Esophagus muscularis mucosa (tissue), 4 donors: Measurements from ENCODE around the gene CHI3L2. TPM values are rescaled to one million over a fixed set of nuclear protein-coding genes. Genes with fewer than 3 reads are reported as not detected.

ENCODE experiments used
- DNase-seq: peaks from one replicate; pipeline ENCODE4 v3.0.0-alpha.2; 2017; ENCODE audit errors: extremely low spot score
- H3K27ac ChIP-seq, 4 donors: fragments of 200-600 bp; sonication (generic); replicated peaks in 1 of 4; 1 replicate in 3 of 4; 2 replicates in 1 of 4; pipeline ENCODE4 v1.5.1; 2016 to 2019; ENCODE audit warnings: mild to moderate bottlenecking in 1 of 4
- H3K27me3 ChIP-seq, 4 donors: fragments of 200-600 bp; sonication (generic); one replicate each; pipeline versions ENCODE4 v1.5.1 to v1.6.0; 2016 to 2019
- H3K36me3 ChIP-seq, 4 donors: fragments of 200-600 bp; sonication (generic); one replicate each; pipeline ENCODE4 v1.5.1; 2016 to 2019
- H3K4me1 ChIP-seq, 4 donors: fragments of 200-600 bp; sonication (generic); one replicate each; pipeline ENCODE4 v1.5.1; 2016 to 2019
- H3K4me3 ChIP-seq, 4 donors: fragments of 200-600 bp; sonication (generic); 1 replicate in 2 of 4; 2 replicates in 2 of 4; pipeline ENCODE4 v1.5.1; 2016 to 2019; ENCODE audit warnings: mild to moderate bottlenecking in 4 of 4, moderate library complexity in 1 of 4
- H3K9me3 ChIP-seq, 4 donors: fragments of 200-600 bp; sonication (generic); 1 replicate in 3 of 4; 2 replicates in 1 of 4; pipeline ENCODE4 v1.5.1; 2016 to 2019
- CTCF ChIP-seq, 3 experiments: fragments of 200-600 bp in 2 of 3; fragments of 450-650 bp in 1 of 3; sonication (generic) in 2 of 3; IDR thresholded peaks; one replicate each; pipeline ENCODE4 v1.5.1; 2017 to 2019; ENCODE audit warnings: antibody characterized with exemption in 3 of 3, mild to moderate bottlenecking in 2 of 3, moderate library complexity in 1 of 3
- EP300 ChIP-seq: sonication (generic); formaldehyde crosslinking; IDR thresholded peaks from one replicate; pipeline ENCODE4 v1.6.1; 2017; ENCODE audit warnings: antibody characterized with exemption
- POLR2A ChIP-seq: fragments of 450-650 bp; IDR thresholded peaks from one replicate; pipeline ENCODE4 v1.6.1; 2017; ENCODE audit warnings: antibody characterized with exemption, moderate library complexity, mild to moderate bottlenecking, low read depth
- POLR2AphosphoS5 ChIP-seq, 2 donors: sonication (generic); formaldehyde crosslinking; IDR thresholded peaks; one replicate each; pipeline ENCODE4 v1.6.1; 2017; ENCODE audit warnings: antibody characterized with exemption in 2 of 2
- WGBS: methylation state at CpG from one replicate; pipeline ENCODE4 v1.1.5; 2018; 5-methylcytosine and 5-hydroxymethylcytosine counted together
- intact Hi-C: fragments of 100-400 bp; cut with DNase I; formaldehyde crosslinking; loops from one replicate; pipeline ENCODE4 v1.15.1; 2023
- total RNA-seq, 4 donors: library from RNA; depleted of rRNA; stranded (reverse); fragments of >200 nt; gene quantifications; one replicate each; pipeline versions ENCODE4 v1.1.0 to v1.2.1, GENCODE V29; 2016

Gene CHI3L2
- total RNA-seq, 4 donors from 2014 or later, result 1.7 to 5.4 TPM; not detected in 2

GRCh38 chr1:111271464-111271801 is 43.9 kb downstream of the CHI3L2 start:
- 7% methylated on average over 16 of the region's 16 CpGs for WGBS

GRCh38 chr1:111272081-111272480 is 44.6 kb downstream of the CHI3L2 start:
- DNase-seq, result no peak
- Histone ChIP-seq H3K4me1 (peaks cover 3 to 11% (median 8%) of the 10 kb centered on the region in 4 donors), H3K27ac (no peak overlapping the region), H3K27me3 (peaks cover 4 to 47% (median 12%) of the 10 kb centered on the region in 4 donors), H3K9me3 (peaks cover 0 to 4% (median 0%) of the 10 kb centered on the region in 4 donors), H3K36me3 (no peaks in the 10 kb centered on the region), H3K4me3 (no peak overlapping the region)
- intact Hi-C loops, result no loop called here
- TF ChIP-seq POLR2AphosphoS5 (IDR thresholded peaks at IDR 0.05), result no peak
- TF ChIP-seq POLR2A, result no peak
- no peak for TF ChIP-seq EP300
- no peak for TF ChIP-seq CTCF (IDR thresholded peaks at IDR 0.05)
- 38% methylated on average over 3 of the region's 3 CpGs for WGBS

More at GRCh38 chr1:111271464-111271801, 43.9 kb downstream of the CHI3L2 start:
- TF ChIP-seq POLR2A (no peak), EP300 (no peak), POLR2AphosphoS5 (IDR thresholded peaks at IDR 0.05) (no peak), CTCF (IDR thresholded peaks at IDR 0.05) (no peak)
- Histone ChIP-seq H3K4me3 (no peak overlapping the region), H3K36me3 (no peaks in the 10 kb centered on the region), H3K4me1 (peaks cover 3 to 11% (median 8%) of the 10 kb centered on the region in 4 donors), H3K27ac (no peak overlapping the region), H3K9me3 (no peaks in the 10 kb centered on the region), H3K27me3 (peaks cover 4 to 53% (median 12%) of the 10 kb centered on the region in 4 donors)
- DNase-seq, result no peak
- intact Hi-C loops, result no loop called here

GRCh38 chr1:111274653-111275052 is 47.1 kb downstream of the CHI3L2 start:
- intact Hi-C loops, result no loop called here
- H3K4me1 ChIP-seq, result peaks cover 3 to 11% (median 8%) of the 10 kb centered on the region in 4 donors
- H3K4me3 ChIP-seq, result no peak overlapping the region
- H3K27ac ChIP-seq, result no peak overlapping the region
- 76% methylated on average over 4 of the region's 4 CpGs for WGBS
- peaks cover 4 to 33% (median 12%) of the 10 kb centered on the region in 4 donors for H3K27me3 ChIP-seq
- peaks cover 0 to 4% (median 0%) of the 10 kb centered on the region in 4 donors for H3K9me3 ChIP-seq
- DNase-seq, result no peak
- H3K36me3 ChIP-seq, result no peaks in the 10 kb centered on the region
- no peak for TF ChIP-seq EP300
- TF ChIP-seq CTCF (IDR thresholded peaks at IDR 0.05), result no peak
- TF ChIP-seq POLR2A, result no peak
- no peak for TF ChIP-seq POLR2AphosphoS5 (IDR thresholded peaks at IDR 0.05)

GRCh38 chr1:111275079-111275478 is 47.6 kb downstream of the CHI3L2 start:
- intact Hi-C loops, result no loop called here
- DNase-seq, result no peak
- H3K36me3 ChIP-seq, result no peaks in the 10 kb centered on the region
- H3K9me3 ChIP-seq, result peaks cover 0 to 4% (median 0%) of the 10 kb centered on the region in 4 donors
- peaks cover 4 to 30% (median 12%) of the 10 kb centered on the region in 4 donors for H3K27me3 ChIP-seq
- no peak overlapping the region for H3K27ac ChIP-seq
- peaks cover 3 to 11% (median 8%) of the 10 kb centered on the region in 4 donors for H3K4me1 ChIP-seq
- TF ChIP-seq CTCF (IDR thresholded peaks at IDR 0.05) (no peak), POLR2AphosphoS5 (IDR thresholded peaks at IDR 0.05) (peak in 1 of 2 donors; percentile 6), POLR2A (no peak), EP300 (no peak)
- H3K4me3 ChIP-seq, result no peak overlapping the region
- WGBS, result 37% methylated on average over 1 of the region's 1 CpG
